ENCODE data around the gene MYOM3.

Gene MYOM3

DNA sequence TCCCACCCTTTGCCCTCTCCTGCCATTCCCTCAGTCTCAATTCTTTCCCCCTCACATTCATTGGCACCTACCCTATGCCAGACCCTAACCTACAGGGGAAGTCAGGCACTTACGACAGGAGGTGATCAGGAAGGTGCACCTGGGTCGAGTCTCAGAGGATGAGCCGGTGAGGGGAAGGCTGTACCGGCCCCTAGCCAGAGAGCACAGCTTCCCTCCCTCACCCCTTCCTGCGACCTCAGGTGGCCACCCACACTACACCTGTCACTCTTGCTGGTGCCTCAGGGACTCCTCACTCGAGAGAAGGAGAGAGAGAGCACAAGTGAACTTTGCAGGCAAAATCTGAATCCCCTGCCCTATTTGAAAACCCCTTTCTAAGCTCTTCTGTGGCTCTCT is 1.7 kb upstream of the MYOM3 start:
- no peak for DNase-seq

DNA sequence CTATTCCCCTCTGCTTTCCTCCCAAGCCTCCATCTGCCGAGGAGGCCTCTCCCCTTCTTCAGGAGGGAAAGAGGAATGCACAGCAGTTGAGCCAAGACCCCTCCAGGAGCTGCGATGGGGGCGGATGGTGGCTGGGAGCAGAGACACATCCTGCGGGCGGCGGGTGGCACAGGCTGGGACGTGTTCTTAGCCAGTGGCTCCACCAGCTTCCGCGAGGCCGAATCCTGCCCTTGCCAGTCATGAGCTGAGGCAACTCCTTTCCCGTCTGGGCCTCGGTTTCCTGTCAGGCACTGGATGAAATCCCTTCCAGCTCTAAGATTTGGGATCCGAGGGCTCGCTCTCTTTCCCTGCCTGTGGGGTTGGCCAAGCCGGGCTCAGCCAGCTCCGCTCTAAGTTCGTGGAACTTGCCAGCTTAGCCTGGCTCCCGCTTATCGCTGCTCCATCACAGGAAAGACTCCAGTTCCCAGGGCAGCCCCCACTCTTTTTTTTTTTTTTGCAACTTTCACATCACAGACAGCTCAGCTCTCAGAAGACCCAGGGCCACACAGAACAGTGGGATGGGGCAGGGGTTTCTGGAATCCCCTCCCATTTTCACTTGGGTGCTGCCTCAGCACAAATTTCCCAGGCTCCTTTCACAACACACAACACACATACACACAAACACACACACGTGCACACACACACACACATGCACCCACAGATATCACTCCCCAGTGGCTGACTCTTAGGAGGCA is 506 bp downstream of the MYOM3 start:
- no peak for DNase-seq

DNA sequence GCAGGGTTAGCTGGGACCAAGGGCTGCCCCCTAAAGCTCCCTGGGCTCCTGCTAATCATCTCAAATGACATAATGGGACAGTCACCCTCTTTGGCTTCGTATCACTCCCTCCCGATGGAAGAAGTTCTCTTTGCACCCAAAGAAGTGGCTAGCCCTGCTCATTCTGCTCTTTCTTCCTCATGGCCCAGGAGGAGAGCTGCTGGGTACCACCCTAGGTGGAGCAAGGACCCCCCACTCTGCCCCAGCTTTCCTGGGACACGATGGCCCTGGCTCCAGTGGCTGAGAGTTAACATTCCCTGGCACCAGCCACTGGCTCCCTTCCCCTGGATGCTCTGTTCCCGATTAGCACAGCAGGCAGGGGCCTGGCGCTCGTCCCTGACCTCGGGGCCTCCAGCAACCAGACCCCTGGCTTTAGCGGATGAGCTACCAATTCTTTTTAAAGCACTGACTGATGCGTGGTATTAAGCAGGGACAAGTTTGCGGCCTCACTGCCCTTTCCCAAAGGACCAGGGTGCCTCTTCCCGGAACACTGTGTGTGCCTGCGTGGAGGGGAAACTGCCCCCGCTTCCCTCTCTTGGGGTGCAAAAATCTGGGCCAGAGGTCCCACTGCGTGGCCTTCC is 1.2 kb downstream of the MYOM3 start:
- no peak for DNase-seq

DNA sequence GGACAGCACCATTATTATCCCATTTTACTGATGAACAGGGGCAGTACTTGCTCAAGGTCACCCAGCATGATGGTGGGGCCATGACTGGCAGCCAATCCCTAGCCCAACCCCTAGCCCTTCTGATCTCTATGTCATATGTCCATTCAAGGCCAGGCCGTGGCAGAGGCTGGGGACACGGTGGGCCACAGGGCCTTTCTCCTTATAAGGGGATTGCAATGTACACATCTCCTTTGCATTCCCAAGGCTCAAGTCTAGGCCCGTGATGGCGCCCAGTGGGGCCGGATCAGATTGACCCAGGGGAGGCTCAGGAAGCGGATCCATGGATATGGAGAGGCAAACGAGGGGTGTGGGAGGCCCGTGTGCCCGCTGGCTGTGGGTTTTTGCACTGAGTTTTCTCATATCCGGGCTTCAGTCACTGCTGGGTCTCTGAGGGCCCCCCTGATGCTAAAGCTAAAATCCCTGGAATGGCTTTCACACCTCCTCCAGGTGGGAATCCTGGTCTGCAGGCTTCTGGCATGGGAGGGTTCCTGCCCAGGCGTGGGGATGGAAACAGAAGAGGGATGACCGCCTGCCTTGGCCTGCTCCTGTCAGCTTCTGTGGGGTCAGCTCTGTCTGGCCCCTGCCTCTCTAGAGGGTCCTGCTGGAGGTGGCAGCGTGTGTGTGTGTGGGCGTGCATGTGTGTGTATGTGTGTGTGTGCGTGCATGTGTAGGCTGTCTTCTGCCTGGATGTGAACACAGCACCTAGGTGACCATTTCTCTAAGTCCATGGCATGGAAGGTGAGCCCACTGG is 2.1 kb downstream of the MYOM3 start:
- DNase-seq = no peak

DNA sequence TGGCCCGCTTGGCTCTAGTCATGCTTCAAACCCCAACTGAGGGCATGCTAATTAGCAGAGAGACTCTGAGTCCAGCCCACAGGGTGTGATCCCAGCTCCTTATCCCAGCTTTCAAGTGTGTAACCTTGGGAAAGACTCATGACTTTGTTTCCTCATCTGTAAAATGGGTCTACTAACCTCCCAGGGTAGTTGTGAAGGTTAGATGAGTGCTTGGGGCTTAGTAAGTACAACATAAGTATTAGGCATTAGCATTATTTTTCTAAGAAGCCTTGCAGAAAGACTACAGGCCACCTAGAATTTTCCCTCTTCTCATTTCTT is 2.8 kb downstream of the MYOM3 start:
- no peak for DNase-seq

DNA sequence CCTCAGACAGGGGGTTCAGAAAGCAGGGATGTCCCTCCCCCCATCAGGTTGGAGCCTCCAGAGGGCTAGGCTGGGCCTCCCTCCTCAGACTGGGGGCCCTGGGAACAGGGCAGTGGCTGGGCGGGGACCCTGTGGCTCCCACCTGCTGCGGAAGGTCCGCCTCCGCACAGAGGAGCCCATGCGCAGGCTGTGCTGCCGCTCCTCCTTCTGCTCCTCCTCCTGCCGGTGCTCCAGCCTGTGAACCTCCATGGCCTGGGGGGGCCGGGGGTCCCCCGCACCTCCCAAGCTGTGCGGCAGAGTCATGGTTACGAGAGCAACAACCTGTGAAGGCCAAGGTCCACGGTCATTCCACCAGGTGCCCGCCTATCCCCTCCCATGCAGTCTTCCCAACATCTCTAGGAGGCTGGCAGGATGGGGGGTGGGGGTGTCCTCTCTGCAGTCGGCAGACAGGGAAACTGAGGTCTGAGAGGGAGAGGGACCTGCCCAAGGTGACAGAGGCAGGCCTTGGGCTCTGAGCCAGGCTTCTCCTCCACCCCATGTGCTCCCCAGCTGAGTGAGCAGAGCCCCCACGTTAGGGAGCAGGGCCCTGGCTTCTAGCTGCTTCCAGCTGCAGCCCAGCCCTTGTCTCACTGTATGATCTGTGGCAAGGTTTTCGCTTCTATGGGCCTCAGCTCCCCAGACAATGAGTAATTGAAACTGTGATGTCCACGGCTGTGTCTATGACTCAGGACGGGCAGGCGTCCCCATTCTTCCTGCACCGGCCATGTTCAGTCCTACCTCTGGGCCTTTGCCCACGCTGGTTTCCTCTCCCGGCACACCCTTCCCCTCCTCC is 3.4 kb downstream of the MYOM3 start:
- peak; percentile 86 for DNase-seq

DNA sequence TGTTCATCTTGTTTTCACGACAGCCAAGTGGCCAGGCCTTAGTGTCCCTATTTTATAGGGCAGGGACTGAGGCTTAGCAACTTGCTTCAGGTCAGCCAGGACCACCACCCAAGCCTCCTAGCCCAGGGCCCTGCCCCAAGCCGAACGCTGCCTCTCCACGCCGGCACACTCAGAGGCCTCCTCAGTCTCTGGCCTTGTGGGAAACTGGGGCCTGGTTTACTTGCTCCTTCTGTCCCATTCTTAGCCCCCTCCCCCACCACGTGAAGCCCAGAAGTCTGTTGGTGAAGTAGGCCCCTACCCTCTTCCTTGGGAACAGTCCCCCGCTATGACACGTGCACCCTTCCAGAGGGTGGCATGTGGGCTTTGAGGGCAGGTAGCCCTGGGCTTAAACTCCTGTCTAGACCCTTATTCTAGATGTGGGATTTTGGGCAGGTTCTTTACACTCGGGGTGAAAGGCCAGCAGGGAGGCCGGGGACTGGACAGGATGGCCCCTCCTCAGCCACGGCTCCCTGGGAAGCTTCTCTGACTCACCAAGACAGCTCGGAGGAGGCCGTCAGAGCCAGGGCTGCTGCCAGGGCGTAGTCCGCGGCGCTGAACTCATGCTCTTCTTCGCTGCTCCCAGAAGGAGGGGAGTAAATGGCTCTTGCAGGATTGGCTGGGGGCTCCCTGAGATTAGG is 4.3 kb downstream of the MYOM3 start:
- DNase-seq = peak; percentile 43

DNA sequence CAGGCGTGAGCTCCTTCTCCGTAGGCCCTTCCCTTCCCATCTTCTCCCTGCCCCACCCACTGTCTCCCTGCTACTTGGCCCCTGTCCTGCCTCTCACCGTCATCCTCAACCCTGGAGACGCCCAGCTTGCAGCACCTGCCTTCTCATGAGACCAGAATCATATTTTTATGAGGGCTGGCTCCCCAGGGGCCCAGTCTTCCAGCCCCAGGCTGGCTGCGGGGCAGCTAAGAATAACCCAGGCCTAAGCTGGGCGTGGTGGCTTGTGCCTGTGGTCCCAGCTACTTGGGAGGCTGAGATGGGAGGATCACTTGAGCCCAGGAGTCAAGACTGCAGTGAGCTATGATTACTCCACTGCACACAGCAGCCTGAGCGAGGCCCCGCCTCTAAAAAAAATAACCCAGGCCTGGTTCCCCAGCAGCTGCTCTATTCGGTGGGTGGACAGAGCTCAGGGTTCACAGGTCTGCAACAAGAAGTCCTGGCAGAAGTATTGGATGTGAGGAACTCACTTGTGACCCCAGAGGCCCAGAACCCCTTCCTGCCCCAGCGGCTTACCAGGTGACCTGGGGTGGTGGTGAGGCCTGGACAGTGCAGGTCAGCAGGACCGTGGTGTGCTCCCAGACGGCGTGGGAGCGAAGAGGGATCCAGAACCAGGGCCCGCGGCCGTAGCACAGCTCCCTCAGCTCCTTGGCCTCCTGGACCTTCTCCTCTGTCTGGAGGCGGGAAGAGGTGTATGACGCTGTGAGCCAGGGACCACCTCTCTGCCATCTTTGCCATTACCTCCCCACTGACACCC is 6.4 kb downstream of the MYOM3 start:
- no peak for DNase-seq

DNA sequence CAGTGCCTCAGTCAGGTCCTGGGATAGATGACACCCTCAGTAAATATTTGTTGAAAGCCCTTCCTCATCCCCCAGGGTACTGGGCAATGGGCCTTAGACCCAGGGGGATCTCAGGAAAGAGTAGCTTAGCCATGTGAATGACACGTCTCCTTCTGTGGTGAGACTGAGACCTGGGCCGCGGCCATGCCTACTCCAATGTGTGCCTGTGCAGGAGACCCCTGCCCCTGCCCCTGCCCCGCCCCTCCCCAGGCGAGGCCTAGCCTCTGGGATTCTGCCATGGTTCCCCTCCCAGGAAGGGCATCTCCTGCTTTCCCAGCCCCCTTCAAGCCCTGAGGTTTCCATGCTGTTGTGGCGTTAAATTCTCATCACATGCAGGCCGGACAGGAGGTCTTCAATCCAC is 7.1 kb downstream of the MYOM3 start:
- no peak for DNase-seq

DNA sequence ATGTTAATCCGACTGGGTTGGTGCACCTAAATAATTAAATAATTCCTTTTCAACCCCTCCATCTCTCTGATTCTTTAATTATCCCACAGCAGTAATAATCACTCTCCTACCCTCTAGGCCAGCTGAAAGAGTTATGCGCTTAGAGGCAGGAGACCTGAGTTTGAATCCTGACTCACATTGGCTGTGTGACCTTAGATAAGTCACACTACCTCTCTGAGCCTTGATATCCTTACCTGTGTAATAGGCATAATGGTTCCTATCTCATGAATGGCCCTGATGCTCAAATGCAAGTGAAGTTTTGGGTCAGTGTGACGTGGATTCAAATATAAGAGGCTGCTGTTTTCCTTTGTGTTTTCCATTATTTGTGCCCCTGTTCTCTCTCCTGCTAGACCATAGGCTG is 8.1 kb downstream of the MYOM3 start:
- no peak for DNase-seq

DNA sequence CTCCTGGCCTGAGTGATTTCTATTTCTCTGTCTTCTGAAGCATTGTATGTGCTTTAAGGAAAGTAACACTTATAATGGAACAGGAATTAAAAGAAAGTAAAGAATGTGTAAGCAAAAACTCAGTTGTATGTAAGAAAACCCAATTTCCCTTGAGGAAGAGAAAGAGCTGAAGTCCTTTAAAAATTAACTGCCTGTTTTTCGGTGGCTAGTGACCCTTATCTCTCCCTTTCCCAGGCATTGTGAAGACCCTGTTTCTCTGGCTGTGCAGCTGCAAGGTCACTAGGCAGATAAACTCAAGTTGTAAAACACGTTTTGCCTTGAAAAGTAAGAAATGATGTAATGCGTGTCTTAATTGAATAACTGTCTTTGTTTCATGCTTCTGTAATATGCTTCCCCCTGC is 8.5 kb downstream of the MYOM3 start:
- DNase-seq = no peak

DNA sequence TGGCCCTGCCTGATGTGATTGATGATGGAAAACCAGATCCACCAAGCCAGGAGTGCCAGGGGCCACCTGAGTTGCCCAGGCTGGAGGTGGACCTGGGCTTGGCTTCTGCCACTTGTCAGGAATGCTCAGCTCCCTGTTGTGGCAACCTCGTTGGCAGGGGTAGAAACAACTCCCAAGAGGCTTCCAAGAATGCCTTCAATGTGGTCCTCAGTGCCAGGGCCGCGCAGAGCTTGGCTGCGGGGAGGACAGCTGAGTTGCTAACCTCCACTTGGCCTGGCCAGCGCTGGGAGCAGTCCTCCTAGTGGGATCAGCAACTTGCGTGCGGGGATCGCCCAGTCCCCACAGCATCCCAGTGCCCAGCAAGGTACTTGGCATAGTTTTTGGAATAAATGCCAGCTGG is 9.0 kb downstream of the MYOM3 start:
- no peak for DNase-seq

DNA sequence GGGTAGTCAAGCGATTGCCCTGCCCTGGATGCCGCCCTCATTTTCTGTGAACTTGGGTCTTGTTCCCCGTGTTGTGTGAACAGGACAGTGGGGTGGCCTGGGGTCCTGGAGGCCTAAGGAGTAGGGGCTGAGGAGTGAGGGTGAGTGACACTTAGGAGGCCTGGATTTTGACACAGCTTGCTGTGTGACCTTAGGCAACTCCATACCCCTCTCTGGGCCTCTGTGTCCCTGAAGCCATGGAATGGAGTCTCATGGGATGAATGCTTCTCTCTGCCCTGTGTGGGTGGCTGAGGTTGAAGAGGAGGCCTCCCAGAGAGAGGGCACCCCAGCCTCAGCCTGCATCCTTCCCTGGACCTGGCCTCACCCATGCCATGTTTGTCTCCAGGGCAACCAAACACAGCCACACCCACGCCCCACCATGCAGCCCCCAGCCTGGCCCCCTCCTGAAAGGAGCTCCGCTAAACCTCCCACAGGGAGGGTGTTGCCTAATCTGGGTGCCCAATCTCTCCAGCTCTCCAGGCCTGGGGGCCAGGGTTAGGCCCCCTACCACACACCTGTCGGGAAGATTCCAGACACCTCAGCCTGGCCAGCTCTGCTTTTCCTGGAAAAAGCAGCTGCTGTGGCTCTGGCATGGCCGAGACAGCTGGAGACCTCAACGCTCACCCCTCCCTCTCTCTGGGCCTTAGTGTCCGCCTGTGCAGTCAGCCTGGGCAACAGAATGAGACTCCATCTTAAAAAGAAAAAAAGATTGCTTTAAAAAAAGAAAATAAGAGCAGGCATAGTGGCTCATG is 9.9 kb downstream of the MYOM3 start:
- DNase-seq = no peak

DNA sequence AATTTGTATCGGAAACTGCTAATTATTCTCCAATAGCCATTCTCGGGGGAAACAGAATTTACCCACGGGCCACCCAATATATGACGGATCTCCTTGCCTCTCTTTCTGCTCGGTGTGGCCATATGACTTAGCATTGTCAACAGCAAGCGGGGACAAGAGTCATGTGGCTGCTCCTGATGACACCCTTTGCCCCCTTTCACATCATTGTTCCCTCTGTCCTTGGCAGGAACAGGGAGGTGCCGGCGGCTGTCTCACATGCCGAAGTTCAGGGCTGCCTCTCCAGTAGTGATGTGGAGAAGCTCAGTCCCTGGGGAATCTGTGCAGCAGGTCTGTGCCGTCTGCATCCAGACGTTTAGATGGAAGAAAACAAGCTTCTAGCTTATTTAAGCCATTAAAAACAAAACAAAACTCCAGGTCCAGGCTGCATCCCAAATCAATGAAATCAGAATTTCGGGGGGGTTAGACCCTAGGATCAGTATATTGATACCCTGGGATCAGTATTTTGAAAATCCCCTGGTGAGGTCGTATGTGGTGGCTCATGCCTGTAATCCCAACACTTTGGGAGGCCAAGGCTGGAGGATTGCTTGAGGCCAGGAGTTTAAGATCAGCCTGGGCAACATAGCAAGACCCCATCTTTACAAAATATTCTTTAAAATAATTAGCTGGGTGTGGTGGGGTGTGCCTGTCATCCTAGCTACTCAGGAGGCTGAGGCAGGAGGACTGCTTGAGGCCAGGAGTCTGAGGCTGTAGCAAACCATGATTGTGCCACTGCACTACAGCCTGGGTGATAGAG is 10.8 kb downstream of the MYOM3 start:
- no peak for DNase-seq

DNA sequence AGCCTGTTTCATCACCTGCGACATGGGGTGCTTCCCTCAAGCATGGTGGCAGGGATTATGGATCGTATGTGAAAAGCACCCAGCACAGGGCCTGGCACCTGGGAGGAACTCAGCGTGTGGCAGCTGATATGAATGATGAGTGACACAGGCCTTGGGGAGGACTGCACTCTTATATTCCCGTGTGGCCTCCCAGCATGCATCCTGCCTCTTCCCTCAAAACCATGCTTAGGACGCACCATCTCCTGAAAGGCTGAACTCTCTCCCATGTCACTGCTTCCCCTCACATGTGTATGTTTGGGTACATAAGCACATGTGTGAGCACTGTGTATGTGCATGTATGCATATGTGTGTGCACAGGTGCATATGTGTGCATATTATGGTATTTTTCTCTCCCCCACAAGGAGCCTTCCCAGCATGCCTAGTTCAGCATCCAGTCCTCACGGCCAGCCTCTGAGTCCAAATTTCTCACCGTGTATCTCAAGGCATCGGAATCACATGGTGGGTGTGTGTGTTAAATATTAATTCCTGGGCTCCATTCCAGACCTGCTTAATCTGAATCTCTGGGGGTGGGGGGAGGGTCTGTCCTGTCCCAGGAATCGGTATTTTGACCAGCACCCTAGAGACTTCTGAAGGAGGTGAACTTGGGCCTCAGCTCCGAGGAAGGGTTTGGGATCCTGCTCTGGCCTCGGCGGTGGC is 12.8 kb downstream of the MYOM3 start:
- DNase-seq = no peak

DNA sequence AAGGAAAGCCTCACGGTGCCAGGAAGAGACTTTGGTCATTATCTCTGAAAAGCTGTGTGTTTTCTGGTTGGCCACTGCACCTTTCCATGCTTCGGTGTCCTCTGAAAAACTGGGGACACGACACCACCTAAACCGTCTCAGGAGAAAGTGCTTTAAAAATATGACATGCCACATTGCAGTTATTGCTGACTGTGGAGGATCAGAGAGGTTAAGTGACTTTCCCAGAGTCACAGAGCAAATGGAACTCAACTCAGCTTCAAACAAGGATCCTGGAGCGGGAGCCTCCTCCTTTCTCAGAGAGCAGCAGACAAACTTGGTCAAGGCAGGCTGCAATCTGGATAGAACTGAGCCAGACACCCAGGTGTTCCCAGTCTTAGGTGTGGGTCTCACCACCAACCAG is 13.8 kb downstream of the MYOM3 start:
- no peak for DNase-seq

DNA sequence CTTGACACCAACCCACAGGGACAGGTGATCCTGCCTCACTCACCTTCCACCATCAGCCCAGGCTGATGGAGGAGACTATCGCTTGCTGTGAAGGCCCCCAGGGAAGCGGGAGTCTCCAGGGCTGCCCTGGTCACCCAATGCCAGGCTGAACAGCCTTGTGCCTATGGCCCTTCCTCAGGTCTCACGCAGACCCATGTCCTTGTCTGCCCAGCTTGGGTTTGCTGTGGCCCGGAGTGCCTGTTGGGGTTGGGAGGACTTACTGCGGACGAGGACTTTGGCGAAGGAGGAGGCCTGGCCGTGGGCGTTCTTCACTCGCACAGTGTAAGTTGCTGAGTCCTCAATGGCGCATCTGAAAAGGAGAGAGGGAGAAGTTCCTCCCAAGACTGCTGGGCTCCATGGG is 14.3 kb downstream of the MYOM3 start:
- DNase-seq = no peak

DNA sequence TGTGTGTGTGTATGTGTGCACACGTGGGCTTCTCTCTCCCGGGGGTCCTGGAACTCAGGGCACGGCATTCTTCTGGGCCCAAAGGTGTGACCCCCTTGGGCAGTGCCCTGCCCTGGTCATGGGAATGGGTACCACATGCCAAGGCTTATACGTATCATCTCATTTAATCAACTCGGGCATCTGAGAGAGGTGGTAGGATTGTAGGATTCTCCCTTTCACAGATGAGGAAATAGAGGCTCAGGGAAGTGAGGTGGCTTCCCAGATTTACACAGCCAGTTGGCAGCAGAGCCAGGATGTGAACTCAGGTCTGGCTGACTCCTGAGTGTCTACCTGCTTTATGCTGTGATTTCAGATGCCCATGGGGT is 15.2 kb downstream of the MYOM3 start:
- no peak for DNase-seq

DNA sequence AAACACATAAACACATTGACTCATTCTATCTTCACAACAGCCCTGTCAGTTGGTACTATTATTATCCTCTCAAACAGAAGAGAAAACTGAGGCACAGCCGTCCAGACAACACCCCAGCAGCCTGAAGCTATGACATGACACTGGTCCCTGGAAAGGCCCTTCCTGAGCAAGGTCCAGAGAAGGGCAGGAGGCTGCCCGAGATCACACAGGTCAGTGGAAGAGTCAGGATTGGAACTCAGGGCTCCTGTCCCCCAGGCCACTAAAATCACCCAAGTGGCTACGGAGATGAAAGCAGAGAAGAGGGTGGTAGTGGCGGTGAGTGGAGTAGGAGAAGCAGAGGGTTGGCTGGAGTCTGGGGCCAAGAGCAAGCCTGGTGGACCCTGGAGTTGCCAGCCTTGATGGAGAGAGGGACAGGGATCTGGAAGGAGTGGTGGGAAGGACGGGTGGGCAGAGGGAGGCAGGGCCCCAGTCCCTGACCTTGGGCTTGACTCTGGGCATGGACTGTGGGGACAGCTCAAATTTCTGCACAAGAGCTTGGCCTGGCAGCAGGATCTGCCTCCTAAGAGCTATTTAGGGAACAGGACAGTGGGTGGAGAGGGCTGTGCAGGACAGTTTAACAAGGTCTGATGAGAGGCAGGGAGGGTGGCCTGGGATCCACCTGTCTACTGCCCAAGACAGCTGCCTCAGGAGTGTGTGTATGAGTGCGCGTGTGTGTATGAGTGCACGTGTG is 15.8 kb downstream of the MYOM3 start:
- no peak for DNase-seq
